ENCODE data around the gene FSTL4. TPM values are rescaled to one million over a fixed set of nuclear protein-coding genes. Genes with fewer than 3 reads are reported as not detected.

FSTL4 gene
- total and polyA plus RNA-seq, 2 donors (not counting 1 experiment from before 2014, with no cell fraction given): 0.31 to 6.7 TPM

DNA sequence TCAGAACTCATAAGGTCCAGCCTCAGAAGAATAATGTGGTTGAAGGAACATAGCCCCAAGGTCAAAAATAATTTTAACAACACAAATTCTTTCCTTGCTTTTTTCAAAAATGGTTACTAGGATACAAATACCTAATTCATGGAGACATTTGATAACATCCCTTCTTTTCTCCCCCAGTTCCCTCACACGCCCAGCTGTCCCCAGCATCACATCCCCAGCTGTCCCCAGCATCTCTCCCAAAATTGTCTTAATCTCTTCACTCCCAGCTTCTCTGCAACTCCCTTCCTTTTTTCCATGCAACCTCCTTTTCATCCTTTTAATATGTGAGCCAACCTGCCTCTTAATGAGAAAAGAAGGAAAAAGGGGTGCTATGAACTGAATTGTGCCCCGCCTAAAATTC, 77.8 kb downstream of the FSTL4 start:
- Histone ChIP-seq H3K36me3 (replicated peaks in 1 of 2; ENCODE audit: control extremely low read depth in 1 of 2, control insufficient read depth in 1 of 2, extremely low read depth in 1 of 2, insufficient read depth in 2 of 2, low read length in 1 of 2) (no peaks in the 10 kb centered on the region), H3K27ac (ENCODE audit: low read length in 2 of 2) (no peak overlapping the region), H3K27me3 (replicated peaks in 1 of 4; ENCODE audit: control extremely low read depth in 1 of 4, control insufficient read depth in 3 of 4, insufficient read depth in 4 of 4, low read length in 3 of 4) (peaks cover 0 to 4% (median 3%) of the 10 kb centered on the region in 4 experiments), H3K4me3 (ENCODE audit: control extremely low read depth in 1 of 5, extremely low read depth in 1 of 5, insufficient read depth in 1 of 5, low read depth in 2 of 5, low read length in 4 of 5) (no peak overlapping the region), H4K20me1 (ENCODE audit: control insufficient read depth, insufficient read depth, low read length, poor library complexity, severe bottlenecking) (no peaks in the 10 kb centered on the region), H3K9me3 (ENCODE audit: control extremely low read depth in 1 of 3, control insufficient read depth in 2 of 3, insufficient read depth in 1 of 3, low read length in 2 of 3) (no peaks in the 10 kb centered on the region), H3K79me2 (ENCODE audit: control insufficient read depth, insufficient read depth, low read length) (no peaks in the 10 kb centered on the region), H3K4me1 (ENCODE audit: control insufficient read depth in 2 of 2, insufficient read depth in 2 of 2, low read length in 2 of 2) (no peaks in the 10 kb centered on the region), H3K4me2 (replicated peaks; ENCODE audit: low read depth, low read length, poor library complexity, severe bottlenecking) (no peak overlapping the region), H3K9ac (ENCODE audit: low read length) (no peak overlapping the region), H2AFZ (ENCODE audit: insufficient read depth, low read depth, low read length, poor library complexity, severe bottlenecking) (no peak overlapping the region)
- no peak overlapping the region for H3K27ac Mint-ChIP-seq
- no peak for DNase-seq
- TF ChIP-seq EZH2 (IDR thresholded peaks at IDR 0.05; ENCODE audit: borderline replicate concordance, insufficient read depth, low read depth, low read length, poor library complexity, severe bottlenecking) (no peak), CTCF (IDR thresholded peaks at IDR 0.05) (no peak)
- H3K4me1 Mint-ChIP-seq: no peaks in the 10 kb centered on the region
- H3K9me3 Mint-ChIP-seq (ENCODE audit: insufficient read depth): no peaks in the 10 kb centered on the region
- CTCF ChIA-PET: no interaction called here
- intact Hi-C loops (cut with micrococcal nuclease): no loop called here
- WGBS (ENCODE audit: insufficient coverage): 80% methylated on average over 1 of the region's 2 CpGs
- POLR2A ChIA-PET: no interaction called here
- H3K27me3 Mint-ChIP-seq: peaks cover 16% of the 10 kb centered on the region
- no peak overlapping the region for H3K4me3 Mint-ChIP-seq
- no peak for ATAC-seq (ENCODE audit: low read depth)

DNA sequence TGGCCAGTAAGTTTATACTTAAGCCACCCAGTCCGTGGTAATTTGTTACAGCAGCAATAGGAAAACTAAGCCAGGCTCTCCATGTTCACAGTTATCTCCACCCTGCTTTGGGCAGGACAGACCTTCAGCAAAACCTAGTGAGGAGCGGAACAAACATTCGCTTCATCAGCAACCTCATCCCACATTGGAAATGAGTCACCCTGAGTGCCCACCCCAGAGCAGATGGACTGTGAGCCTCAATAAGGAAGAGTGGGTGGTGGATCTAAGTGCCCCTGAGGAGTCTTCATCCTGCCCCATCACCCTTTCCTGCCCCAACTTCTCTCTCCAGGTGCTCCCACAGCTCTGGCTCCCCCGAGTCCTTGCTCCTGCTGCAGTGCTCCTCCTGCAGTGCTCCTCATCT, 78.8 kb downstream of the FSTL4 start:
- Histone ChIP-seq H3K4me3 (ENCODE audit: control extremely low read depth in 1 of 5, extremely low read depth in 1 of 5, insufficient read depth in 1 of 5, low read depth in 2 of 5, low read length in 4 of 5) (no peak overlapping the region), H3K79me2 (ENCODE audit: control insufficient read depth, insufficient read depth, low read length) (no peaks in the 10 kb centered on the region), H3K36me3 (replicated peaks in 1 of 2; ENCODE audit: control extremely low read depth in 1 of 2, control insufficient read depth in 1 of 2, extremely low read depth in 1 of 2, insufficient read depth in 2 of 2, low read length in 1 of 2) (no peaks in the 10 kb centered on the region), H3K27ac (ENCODE audit: low read length in 2 of 2) (no peak overlapping the region), H3K27me3 (replicated peaks in 1 of 4; ENCODE audit: control extremely low read depth in 1 of 4, control insufficient read depth in 3 of 4, insufficient read depth in 4 of 4, low read length in 3 of 4) (peaks cover 0 to 4% (median 1%) of the 10 kb centered on the region in 4 experiments), H3K9ac (ENCODE audit: low read length) (no peak overlapping the region), H2AFZ (ENCODE audit: insufficient read depth, low read depth, low read length, poor library complexity, severe bottlenecking) (no peak overlapping the region), H3K4me1 (ENCODE audit: control insufficient read depth in 2 of 2, insufficient read depth in 2 of 2, low read length in 2 of 2) (no peaks in the 10 kb centered on the region), H3K9me3 (ENCODE audit: control extremely low read depth in 1 of 3, control insufficient read depth in 2 of 3, insufficient read depth in 1 of 3, low read length in 2 of 3) (no peaks in the 10 kb centered on the region), H3K4me2 (replicated peaks; ENCODE audit: low read depth, low read length, poor library complexity, severe bottlenecking) (no peak overlapping the region), H4K20me1 (ENCODE audit: control insufficient read depth, insufficient read depth, low read length, poor library complexity, severe bottlenecking) (no peaks in the 10 kb centered on the region)
- CTCF ChIA-PET: no interaction called here
- POLR2A ChIA-PET: no interaction called here
- 83% methylated on average over 3 of the region's 4 CpGs for whole genome bisulfite sequencing (ENCODE audit: insufficient coverage)
- intact Hi-C loops (cut with micrococcal nuclease): no loop called here
- no peak overlapping the region for H3K4me3 Mint-ChIP-seq
- DNase-seq (no peak), ATAC-seq (ENCODE audit: low read depth) (no peak)
- TF ChIP-seq CTCF (IDR thresholded peaks at IDR 0.05) (no peak), EZH2 (IDR thresholded peaks at IDR 0.05; ENCODE audit: borderline replicate concordance, insufficient read depth, low read depth, low read length, poor library complexity, severe bottlenecking) (no peak)
- H3K9me3 Mint-ChIP-seq (ENCODE audit: insufficient read depth): no peaks in the 10 kb centered on the region
- H3K27ac Mint-ChIP-seq: no peak overlapping the region
- peaks cover 10% of the 10 kb centered on the region for H3K27me3 Mint-ChIP-seq
- H3K4me1 Mint-ChIP-seq: no peaks in the 10 kb centered on the region

Data from B cell (primary cell).